NCI-H2171 treated with DMSO at 0.1 percent for 48 hours (cell line): ENCODE data around the gene PHETA1.

Source experiments
- DNase-seq: peaks from one replicate; lab custom pipeline; 2025; lab: John Stamatoyannopoulos, UW

Gene PHETA1

DNA sequence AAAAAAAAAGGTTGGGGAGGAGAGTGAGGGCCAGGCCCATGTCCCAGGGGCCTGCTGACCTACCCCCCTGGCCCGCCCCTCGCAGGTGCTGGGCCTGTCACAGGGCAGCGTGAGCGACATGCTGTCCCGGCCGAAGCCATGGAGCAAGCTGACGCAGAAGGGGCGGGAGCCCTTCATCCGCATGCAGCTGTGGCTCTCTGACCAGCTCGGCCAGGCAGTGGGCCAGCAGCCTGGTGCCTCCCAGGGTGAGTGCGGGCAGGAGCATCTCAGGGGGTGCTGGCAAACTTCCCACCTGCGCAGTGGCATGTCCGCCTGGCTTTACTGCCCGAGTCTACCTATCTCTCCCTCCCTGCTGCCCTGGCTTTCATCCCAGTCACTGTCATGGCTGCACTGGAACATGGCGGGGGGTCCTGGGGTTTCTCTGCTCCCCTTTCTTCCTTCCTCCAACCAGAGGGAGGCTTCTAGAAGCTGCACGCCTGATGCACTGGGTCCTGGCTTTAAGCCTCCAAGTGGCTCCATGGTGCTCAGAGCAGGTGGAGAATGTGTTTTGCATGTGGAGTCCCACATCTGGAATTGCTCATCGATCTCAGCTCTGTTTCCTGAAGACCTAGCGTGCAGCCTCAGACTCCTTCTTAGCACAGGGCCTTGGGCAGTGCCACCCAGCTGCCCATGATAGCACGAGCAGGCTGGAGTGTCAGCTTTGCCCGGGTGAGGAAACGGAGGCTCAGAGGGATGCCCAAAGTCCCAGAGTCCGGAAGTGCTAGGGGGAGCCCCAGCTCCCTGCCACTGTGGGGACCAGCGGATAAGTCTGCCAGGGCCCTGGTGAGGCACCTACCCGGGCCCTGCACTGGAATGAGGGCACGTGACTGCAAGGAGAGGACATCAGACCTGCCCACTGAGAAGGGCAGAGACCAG, 46.3 kb downstream of the PHETA1 start:
- no peak for DNase-seq

DNA sequence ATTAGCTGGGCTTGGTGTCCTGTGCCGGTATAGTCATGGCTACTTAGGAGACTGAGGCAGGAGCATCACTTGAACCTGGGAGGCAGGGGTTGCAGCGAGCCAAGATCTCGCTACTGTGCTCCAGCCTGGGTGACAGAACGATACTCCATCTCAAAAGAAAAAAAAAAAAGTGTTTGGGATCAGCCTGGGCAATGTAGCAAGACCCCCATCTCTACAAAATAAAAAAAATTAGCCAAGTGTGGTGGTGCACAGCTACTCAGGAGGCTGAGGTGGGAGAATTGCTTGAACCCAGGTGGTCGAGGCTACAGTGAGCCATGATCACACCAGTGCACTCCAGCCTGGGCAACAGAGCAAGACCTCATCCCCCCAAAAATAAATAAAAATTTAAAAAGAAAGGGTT, 47.6 kb downstream of the PHETA1 start:
- DNase-seq = no peak

DNA sequence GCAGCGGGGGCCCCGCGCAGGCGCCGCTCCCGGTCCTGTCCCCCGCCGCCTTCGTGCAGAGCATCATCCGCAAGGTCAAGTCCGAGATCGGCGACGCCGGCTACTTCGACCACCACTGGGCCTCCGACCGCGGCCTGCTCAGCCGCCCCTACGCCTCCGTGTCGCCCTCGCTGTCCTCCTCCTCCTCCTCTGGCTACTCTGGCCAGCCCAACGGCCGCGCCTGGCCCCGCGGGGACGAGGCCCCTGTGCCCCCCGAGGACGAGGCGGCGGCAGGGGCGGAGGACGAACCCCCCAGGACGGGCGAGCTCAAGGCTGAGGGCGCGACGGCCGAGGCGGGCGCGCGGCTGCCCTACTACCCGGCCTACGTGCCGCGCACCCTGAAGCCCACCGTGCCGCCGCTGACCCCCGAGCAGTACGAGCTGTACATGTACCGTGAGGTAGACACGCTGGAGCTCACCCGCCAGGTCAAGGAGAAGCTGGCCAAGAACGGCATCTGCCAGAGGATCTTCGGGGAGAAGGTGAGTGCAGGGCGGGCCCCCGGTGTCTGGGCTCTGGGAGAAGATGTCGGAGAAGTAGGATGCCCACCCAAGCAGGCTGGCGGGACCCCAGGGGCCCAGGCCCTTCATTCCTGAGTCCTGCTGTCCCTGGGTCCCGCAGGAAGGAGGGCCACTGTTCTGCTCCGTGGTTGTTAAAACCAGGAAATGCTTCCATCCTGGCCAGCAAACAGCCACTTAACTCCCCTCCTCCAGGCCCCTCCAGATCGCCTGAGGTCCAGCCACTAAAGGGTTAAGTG, 48.4 kb downstream of the PHETA1 start:
- DNase-seq = no peak

DNA sequence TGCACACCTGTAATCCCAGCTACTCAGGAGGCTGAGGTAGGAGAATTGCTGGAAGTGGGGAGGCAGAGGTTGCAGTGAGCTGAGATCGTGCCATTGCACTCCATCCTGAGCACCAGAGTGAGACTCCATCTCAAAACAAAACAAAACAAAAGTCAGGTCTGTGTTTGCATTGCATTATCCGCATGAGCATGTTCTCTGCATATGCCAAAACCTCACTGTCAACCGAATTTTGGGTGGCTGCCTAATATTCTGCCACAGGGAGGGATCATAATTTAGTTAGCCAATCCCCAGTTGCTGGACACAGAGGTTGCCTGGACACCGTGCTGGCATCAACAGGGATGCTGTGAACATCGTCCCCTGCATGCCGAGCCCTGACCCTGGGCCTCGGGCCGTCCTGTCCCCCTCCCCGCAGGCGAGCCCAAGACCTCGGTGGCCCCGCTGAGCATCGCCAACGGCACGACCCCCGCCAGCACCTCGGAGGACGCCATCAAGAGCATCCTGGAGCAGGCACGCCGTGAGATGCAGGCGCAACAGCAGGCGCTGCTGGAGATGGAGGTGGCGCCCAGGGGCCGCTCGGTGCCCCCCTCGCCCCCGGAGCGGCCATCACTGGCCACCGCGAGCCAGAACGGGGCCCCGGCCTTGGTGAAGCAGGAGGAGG, 49.2 kb downstream of the PHETA1 start:
- DNase-seq = no peak

DNA sequence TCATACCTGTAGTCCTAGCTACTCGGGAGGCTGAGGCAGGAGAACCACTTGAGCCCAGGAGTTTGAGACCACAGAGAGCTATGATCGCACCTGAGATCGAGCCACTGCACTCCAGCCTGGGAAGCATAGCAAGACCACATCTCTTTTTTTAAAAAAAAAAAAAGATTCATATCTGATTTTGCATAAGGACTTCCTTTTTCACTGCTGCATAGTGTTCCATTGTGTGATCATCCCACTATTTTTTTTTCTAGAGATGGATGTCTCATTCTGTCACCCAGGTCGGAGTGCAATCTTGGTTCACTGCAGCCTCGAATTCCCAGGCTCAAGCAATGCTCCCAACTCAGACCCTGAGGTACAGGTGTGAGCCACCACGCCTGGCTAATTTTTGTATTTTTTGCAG, 50.4 kb downstream of the PHETA1 start:
- no peak for DNase-seq

DNA sequence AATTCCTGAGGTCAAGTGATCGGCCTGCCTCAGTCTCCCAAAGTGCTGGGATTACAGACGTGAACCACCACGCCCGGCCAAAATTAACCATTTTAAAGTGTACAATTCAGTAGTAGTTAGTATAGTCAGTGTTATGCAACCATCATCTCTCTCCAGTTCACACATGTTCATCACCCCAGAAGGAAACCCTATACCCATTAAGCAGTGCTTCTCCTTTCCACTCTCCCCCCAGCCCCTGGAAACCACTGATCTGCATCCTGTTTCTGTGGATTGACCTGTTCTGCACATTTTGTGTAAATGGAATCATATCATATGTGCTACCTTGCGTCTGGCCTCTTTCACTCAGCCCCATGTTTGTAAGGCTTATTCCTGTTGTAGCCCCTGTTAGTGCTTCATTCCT, 52.2 kb downstream of the PHETA1 start:
- peak; percentile 16 for DNase-seq

DNA sequence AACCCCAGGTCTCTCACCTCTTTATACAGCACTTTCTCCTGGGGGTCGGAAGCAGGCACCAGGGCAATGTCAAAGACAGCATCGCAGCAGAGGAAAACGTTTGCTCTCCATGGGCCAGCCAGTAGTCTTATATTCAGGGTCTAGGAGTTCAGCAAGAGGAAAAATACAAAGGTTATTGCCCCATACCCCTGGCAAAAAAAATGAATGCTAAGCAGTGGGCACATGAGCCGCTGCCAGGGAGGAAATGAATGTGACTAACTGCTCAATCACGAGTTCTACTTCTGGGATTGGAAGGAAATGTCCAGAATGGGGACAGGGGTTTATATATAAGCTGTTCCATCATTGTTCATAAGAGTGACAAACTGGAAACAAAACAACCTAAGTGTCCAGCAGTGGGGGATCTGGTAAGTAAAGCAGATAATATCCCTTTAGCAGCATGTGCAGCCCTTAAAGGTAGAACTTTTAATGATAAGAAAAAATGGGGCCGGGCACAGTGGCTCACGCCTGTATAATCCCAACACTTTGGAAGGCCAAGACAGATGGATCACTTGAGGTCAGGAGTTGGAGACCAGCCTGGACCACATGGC, 53.8 kb downstream of the PHETA1 start:
- DNase-seq = no peak

DNA sequence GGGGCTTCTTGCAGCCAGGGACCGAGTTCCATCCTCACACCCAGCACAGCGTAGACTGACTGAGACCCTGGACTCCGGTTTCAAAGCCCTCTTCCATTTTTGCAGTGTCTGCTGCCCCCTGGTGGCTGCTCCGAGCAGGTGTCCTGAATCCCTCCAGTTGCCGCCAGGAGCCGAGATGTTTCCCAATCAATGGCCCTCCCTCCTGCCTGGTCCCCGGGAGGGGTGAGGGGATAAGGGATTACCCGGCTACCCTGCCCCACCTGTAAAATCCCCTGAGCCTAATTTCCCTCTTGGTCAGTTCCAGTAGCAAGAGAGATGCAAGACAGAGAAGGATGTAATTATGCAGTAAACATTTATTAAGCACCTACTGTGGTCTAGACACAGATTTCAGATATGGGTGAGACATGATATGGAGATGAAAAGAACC, 55.0 kb downstream of the PHETA1 start:
- DNase-seq = peak; percentile 81

DNA sequence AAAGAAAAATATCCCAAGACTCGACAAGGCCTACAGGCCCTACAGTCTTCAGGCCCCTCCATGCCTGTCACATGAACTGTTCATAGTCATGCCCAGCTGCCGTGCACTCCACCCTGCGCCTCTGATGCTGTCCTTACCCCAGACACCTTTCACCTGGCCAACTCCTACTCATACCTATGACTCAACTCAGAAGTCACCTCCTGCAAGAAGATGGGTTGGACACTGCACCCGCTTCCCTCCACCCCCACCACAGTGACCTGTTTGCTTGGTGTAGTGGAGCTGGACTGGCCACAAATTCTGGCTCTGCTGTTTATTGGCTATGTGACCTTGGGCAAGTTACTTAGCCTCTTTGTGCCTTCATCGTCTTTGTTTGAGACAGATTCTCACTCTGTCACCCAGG, 56.2 kb downstream of the PHETA1 start:
- no peak for DNase-seq

DNA sequence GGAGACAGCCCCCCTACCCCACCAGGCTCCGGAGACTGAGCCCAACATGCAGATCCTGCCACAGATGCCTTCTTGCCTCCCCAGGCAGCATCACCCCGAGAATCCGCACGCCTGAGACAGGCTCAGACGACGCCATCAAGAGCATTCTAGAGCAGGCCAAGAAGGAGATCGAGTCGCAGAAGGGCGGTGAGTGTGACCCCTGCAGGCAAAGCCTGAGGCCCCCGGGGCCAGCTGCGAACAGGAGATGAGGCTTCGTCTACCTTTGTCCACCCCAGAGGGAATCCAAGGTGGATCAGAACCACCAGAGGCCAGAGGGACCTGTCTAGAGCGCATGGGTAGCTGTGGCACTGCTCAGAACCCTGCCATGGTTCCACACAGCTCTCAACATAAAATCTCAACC, 56.9 kb downstream of the PHETA1 start:
- DNase-seq = no peak

DNA sequence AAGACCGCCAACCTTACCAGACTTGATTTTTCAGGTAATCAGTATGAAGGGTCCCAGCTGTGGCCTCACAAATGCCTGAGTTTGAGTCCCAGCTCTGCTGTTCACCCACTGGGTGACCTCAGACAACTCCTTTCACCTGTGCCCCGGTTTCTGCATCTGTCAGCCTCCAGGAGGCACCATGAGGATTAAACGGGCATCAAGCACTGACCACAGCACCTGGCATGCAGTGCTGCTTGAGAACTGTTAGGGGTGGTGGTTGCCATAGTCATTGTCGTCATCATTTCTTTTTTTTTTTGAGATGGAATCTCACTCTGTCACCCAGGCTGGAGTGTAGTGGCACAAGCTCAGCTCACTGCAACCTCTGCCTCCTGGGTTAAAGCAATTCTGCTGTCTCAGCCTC, 57.9 kb downstream of the PHETA1 start:
- no peak for DNase-seq
